ENCODE data around the gene DNER. TPM values are rescaled to one million over a fixed set of nuclear protein-coding genes. Genes with fewer than 3 reads are reported as not detected.

Gene DNER
- total and polyA plus RNA-seq, 10 of the 15 experiments (the other 5 are each of a cell fraction or from before 2014, with no cell fraction given): 0.04 to 0.08 (median 0.07) TPM; not detected in 7

GRCh38 chr2:229489016-229489415 is 225.3 kb downstream of the DNER start:
- no peak overlapping the region for H3K9ac ChIP-seq (ENCODE audit: control insufficient read depth, insufficient read depth, low read length)
- no peaks in the 10 kb centered on the region for H3K36me3 ChIP-seq (ENCODE audit: control insufficient read depth in 2 of 2, insufficient read depth in 2 of 2, low read length in 1 of 2)
- no peaks in the 10 kb centered on the region; a peak in 1 of 4 replicates for H3K27me3 ChIP-seq (replicated peaks in 1 of 2; ENCODE audit: control insufficient read depth in 2 of 2, insufficient read depth in 2 of 2, low read length in 1 of 2)
- FAIRE-seq (no peak), ATAC-seq (no peak), DNase-seq (ENCODE audit: low read depth, low spot score) (no peak)
- H4K20me1 ChIP-seq (ENCODE audit: control insufficient read depth, insufficient read depth): no peaks in the 10 kb centered on the region
- H3K4me3 ChIP-seq: no peak overlapping the region
- no peak overlapping the region for H2AFZ ChIP-seq (ENCODE audit: control insufficient read depth, low read depth, low read length)
- H3K4me1 ChIP-seq (ENCODE audit: control insufficient read depth, insufficient read depth, low read length): no peaks in the 10 kb centered on the region
- in situ Hi-C loops (cut with MboI): no loop called here
- CTCF ChIA-PET: no interaction called here
- POLR2A ChIA-PET: no interaction called here
- 46% methylated on average over 10 of the region's 10 CpGs for WGBS (ENCODE audit: insufficient coverage, insufficient replicate concordance, low lambda C conversion rate, missing lambda C conversion rate)
- H3K27ac ChIP-seq (ENCODE audit: control insufficient read depth, insufficient read depth): no peak overlapping the region
- TF ChIP-seq TARDBP (IDR thresholded peaks at IDR 0.05; ENCODE audit: borderline replicate concordance): no peak
- TF ChIP-seq ZSCAN29 (IDR thresholded peaks at IDR 0.05): no peak
- TF ChIP-seq, protein P1, sequence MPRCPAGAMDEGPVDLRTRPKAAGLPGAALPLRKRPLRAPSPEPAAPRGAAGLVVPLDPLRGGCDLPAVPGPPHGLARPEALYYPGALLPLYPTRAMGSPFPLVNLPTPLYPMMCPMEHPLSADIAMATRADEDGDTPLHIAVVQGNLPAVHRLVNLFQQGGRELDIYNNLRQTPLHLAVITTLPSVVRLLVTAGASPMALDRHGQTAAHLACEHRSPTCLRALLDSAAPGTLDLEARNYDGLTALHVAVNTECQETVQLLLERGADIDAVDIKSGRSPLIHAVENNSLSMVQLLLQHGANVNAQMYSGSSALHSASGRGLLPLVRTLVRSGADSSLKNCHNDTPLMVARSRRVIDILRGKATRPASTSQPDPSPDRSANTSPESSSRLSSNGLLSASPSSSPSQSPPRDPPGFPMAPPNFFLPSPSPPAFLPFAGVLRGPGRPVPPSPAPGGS (IDR thresholded peaks at IDR 0.05; ENCODE audit: borderline replicate concordance, insufficient read depth, low read depth, low read length, poor library complexity, severe bottlenecking): no peak
- TF ChIP-seq BMI1 (IDR thresholded peaks at IDR 0.05; ENCODE audit: borderline replicate concordance): no peak
- TF ChIP-seq FOXK2 (IDR thresholded peaks at IDR 0.05): no peak
- TF ChIP-seq CHD2 (IDR thresholded peaks at IDR 0.05; ENCODE audit: borderline replicate concordance, low read depth, low read length): no peak
- no peak for TF ChIP-seq BCL11A (IDR thresholded peaks at IDR 0.05; ENCODE audit: low read depth, low read length)
- TF ChIP-seq, protein P2, sequence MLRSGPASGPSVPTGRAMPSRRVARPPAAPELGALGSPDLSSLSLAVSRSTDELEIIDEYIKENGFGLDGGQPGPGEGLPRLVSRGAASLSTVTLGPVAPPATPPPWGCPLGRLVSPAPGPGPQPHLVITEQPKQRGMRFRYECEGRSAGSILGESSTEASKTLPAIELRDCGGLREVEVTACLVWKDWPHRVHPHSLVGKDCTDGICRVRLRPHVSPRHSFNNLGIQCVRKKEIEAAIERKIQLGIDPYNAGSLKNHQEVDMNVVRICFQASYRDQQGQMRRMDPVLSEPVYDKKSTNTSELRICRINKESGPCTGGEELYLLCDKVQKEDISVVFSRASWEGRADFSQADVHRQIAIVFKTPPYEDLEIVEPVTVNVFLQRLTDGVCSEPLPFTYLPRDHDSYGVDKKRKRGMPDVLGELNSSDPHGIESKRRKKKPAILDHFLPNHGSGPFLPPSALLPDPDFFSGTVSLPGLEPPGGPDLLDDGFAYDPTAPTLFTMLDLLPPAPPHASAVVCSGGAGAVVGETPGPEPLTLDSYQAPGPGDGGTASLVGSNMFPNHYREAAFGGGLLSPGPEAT (IDR thresholded peaks at IDR 0.05; ENCODE audit: low read depth): no peak
- TF ChIP-seq TCF12 (IDR thresholded peaks at IDR 0.05; ENCODE audit: low read depth, low read length): no peak
- no peak for TF ChIP-seq JUND (IDR thresholded peaks at IDR 0.05; ENCODE audit: low read depth, low read length)
- H3K79me2 ChIP-seq (ENCODE audit: control insufficient read depth, insufficient read depth, low read length): no peaks in the 10 kb centered on the region
- intact Hi-C loops (cut with micrococcal nuclease; ENCODE audit: unreplicated experiment): no loop called here
- SMC1A ChIA-PET (ENCODE audit: uncharacterized antibody, unreplicated experiment): no interaction called here
- no peak overlapping the region for H3K4me2 ChIP-seq (ENCODE audit: control insufficient read depth, insufficient read depth)
- RAD21 ChIA-PET (ENCODE audit: unreplicated experiment): no interaction called here
- no TSS peak for BruUV-seq (replicated peaks)
- H3K9me3 ChIP-seq (replicated peaks; ENCODE audit: control insufficient read depth, insufficient read depth, low read length): no peaks in the 10 kb centered on the region
